Endothelial cell of umbilical vein (primary cell): ENCODE data around the gene TMEM108. TPM values are rescaled to one million over a fixed set of nuclear protein-coding genes. Genes with fewer than 3 reads are reported as not detected.

Source experiments
- BruUV-seq: library from RNA; stranded (reverse); fragments of 400-500 nt; replicated peaks from 2 replicates; lab custom pipeline; 2021; lab: Mats Ljungman, UMichigan
- CTCF ChIA-PET: fragments of 300-600, 350-600 bp; sonication (Branson Sonifier 250); formaldehyde crosslinking; loops from one replicate; lab custom pipeline; 2021; ENCODE audit warnings: antibody characterized with exemption, inconsistent platforms; lab: Charles Lee
- POLR2A ChIA-PET: fragments of 300-600, 350-600 bp; sonication (Branson Sonifier 250); formaldehyde crosslinking; loops from one replicate; lab custom pipeline; 2021; ENCODE audit warnings: antibody characterized with exemption, inconsistent platforms; lab: Charles Lee
- DNase-seq: peaks from one replicate; pipeline ENCODE4 v3.0.0-alpha.2; 2011; ENCODE audit warnings: low read depth, low spot score
- FAIRE-seq: peaks from 2 replicates; lab custom pipeline; 2011; peaks lifted over from hg19 to GRCh38; lab: Jason Lieb, UNC
- H2AFZ ChIP-seq: 2 replicates; pipeline ENCODE4 v1.6.0; 2012; ENCODE audit warnings: low read depth, low read length, control low read depth, inconsistent platforms
- H3K27ac ChIP-seq: 2 replicates; pipeline ENCODE4 v1.5.1; 2011; ENCODE audit warnings: low read depth, mild to moderate bottlenecking, control low read depth, low read length, moderate library complexity; ENCODE audit not compliant: insufficient read depth
- H3K27me3 ChIP-seq, 2 experiments: 2 replicates each; pipeline versions ENCODE4 v1.6.0 to v1.6.1; 2011; ENCODE audit warnings: low read length in 2 of 2, mixed read lengths in 1 of 2; ENCODE audit not compliant: control insufficient read depth in 2 of 2, insufficient read depth in 2 of 2
- H3K36me3 ChIP-seq, 2 experiments: 2 replicates in 1 of 2; 3 replicates in 1 of 2; pipeline ENCODE4 v1.5.1; 2011; ENCODE audit warnings: low read length in 2 of 2, mild to moderate bottlenecking in 1 of 2, moderate library complexity in 1 of 2; ENCODE audit not compliant: control insufficient read depth in 2 of 2, insufficient read depth in 2 of 2; ENCODE audit errors: extremely low read depth in 1 of 2
- H3K4me1 ChIP-seq: 3 replicates; pipeline ENCODE4 v1.5.1; 2011; ENCODE audit warnings: mild to moderate bottlenecking, low read length; ENCODE audit not compliant: control insufficient read depth, insufficient read depth; ENCODE audit errors: extremely low read depth
- H3K4me2 ChIP-seq: 2 replicates; pipeline ENCODE4 v1.6.1; 2011; ENCODE audit warnings: low read length, control low read depth, mixed read lengths; ENCODE audit not compliant: insufficient read depth
- H3K4me3 ChIP-seq, 3 experiments: fragments of 200-600 bp in 1 of 3; sonication (generic), shearing (Covaris generic) in 1 of 3; replicated peaks in 1 of 3; 2 replicates each; pipeline ENCODE4 v1.5.1; 2011 to 2016; ENCODE audit warnings: control low read depth in 3 of 3, low read length in 3 of 3, mild to moderate bottlenecking in 2 of 3, inconsistent platforms in 1 of 3, low read depth in 1 of 3, moderate library complexity in 1 of 3; ENCODE audit not compliant: insufficient read depth in 1 of 3
- H3K79me2 ChIP-seq: 2 replicates; pipeline ENCODE4 v1.6.0; 2012; ENCODE audit warnings: low read length, inconsistent platforms; ENCODE audit not compliant: control insufficient read depth, insufficient read depth
- H3K9ac ChIP-seq: replicated peaks from 2 replicates; pipeline ENCODE3; 2011; ENCODE audit warnings: low read length, control low read depth; ENCODE audit not compliant: insufficient read depth; ENCODE audit errors: extremely low read depth
- H3K9me1 ChIP-seq: replicated peaks from 3 replicates; pipeline ENCODE4 v1.6.0; 2011; ENCODE audit warnings: mild to moderate bottlenecking, low read length; ENCODE audit not compliant: control insufficient read depth, insufficient read depth; ENCODE audit errors: extremely low read depth
- H3K9me3 ChIP-seq: replicated peaks from 2 replicates; pipeline ENCODE4 v1.5.1; 2012; ENCODE audit warnings: low read length, inconsistent platforms; ENCODE audit not compliant: control insufficient read depth, insufficient read depth
- H4K20me1 ChIP-seq: replicated peaks from 2 replicates; pipeline ENCODE3; 2011; ENCODE audit warnings: mild to moderate bottlenecking, low read length; ENCODE audit not compliant: control insufficient read depth, insufficient read depth; ENCODE audit errors: extremely low read depth
- CTCF ChIP-seq, 2 donors: IDR thresholded peaks; 1 replicate in 1 of 2; 2 replicates in 1 of 2; pipeline ENCODE4 v1.5.1; 2011; ENCODE audit warnings: low read length in 2 of 2, mild to moderate bottlenecking in 2 of 2, moderate library complexity in 2 of 2, control low read depth in 1 of 2, inconsistent platforms in 1 of 2, low read depth in 1 of 2; ENCODE audit not compliant: insufficient read depth in 1 of 2; ENCODE audit errors: extremely low read depth in 1 of 2
- EZH2 ChIP-seq: IDR thresholded peaks from 2 replicates; pipeline ENCODE4 v1.6.1; 2012; ENCODE audit warnings: borderline replicate concordance, low read depth, mild to moderate bottlenecking, moderate library complexity, low read length, inconsistent platforms; ENCODE audit not compliant: severe bottlenecking
- FOS ChIP-seq: IDR thresholded peaks from 2 replicates; pipeline ENCODE4 v1.6.1; 2011; ENCODE audit warnings: mild to moderate bottlenecking, low read length, moderate library complexity, borderline replicate concordance; ENCODE audit not compliant: insufficient read depth
- GATA2 ChIP-seq: IDR thresholded peaks from 2 replicates; pipeline ENCODE4 v1.7.0; 2011; ENCODE audit warnings: low read depth, mild to moderate bottlenecking, moderate library complexity, mixed read lengths, low read length; ENCODE audit not compliant: insufficient read length, insufficient read depth
- JUN ChIP-seq: IDR thresholded peaks from 2 replicates; pipeline ENCODE4 v1.6.1; 2011; ENCODE audit warnings: borderline replicate concordance, low read depth; ENCODE audit not compliant: insufficient read length, insufficient read depth
- MAX ChIP-seq: IDR thresholded peaks from 2 replicates; pipeline ENCODE4 v1.6.1; 2011; ENCODE audit not compliant: insufficient read depth, insufficient read length
- MYC ChIP-seq: IDR thresholded peaks from one replicate; pipeline ENCODE4 v1.6.1; 2011; ENCODE audit warnings: mild to moderate bottlenecking, low read depth, low read length
- POLR2A ChIP-seq: IDR thresholded peaks from 2 replicates; pipeline ENCODE4 v1.6.1; 2012; ENCODE audit warnings: low read depth, mild to moderate bottlenecking, control low read depth, low read length
- POLR2AphosphoS5 ChIP-seq: IDR thresholded peaks from 2 replicates; pipeline ENCODE4 v1.6.1; 2012; ENCODE audit warnings: low read depth, mild to moderate bottlenecking, control low read depth, low read length, moderate library complexity; ENCODE audit not compliant: insufficient read depth
- dilution Hi-C: fragments of 300-500 bp; cut with MboI; formaldehyde crosslinking; loops from one replicate; pipeline ENCODE4 v1.15.0; 2019; ENCODE audit warnings: low sequenced_read_pairs; ENCODE audit not compliant: extremely low pct_ligation_motif_present
- intact Hi-C: fragments of 100-400 bp; cut with micrococcal nuclease; formaldehyde crosslinking; loops from one replicate; pipeline ENCODE4 v1.10.0; 2022
- polyA plus RNA-seq, 4 experiments: library from polyadenylated mRNA; depleted of rRNA in 3 of 4; stranded (reverse) in 3 of 4; unstranded in 1 of 4; fragments of >200 nt; gene quantifications; 2 replicates each; pipeline versions ENCODE4 v1.2.1 to v1.2.3, GENCODE V29; 2011 to 2012; ENCODE audit warnings: missing spikeins in 1 of 4
- total RNA-seq: library from RNA; stranded (reverse); gene quantifications from 2 replicates; pipeline ENCODE4 v1.2.3, GENCODE V29; 2021

Gene TMEM108
- total and polyA plus RNA-seq, 2 donors (not counting 3 experiments of a cell fraction or from before 2014, with no cell fraction given): 0.40 to 1.1 TPM

GRCh38 chr3:133054586-133054985 is 16.4 kb downstream of the TMEM108 start:
- no peak overlapping the region for H3K4me3 ChIP-seq
- H3K9ac ChIP-seq: no peak overlapping the region
- no peaks in the 10 kb centered on the region for H4K20me1 ChIP-seq
- ChIA-PET POLR2A (no interaction called here), CTCF (interaction anchor here (1.3 kb wide), 1 partner anchor 13 kb away, joined by 5 read pairs; no protein-coding TSS in a partner anchor)
- no peaks in the 10 kb centered on the region for H3K36me3 ChIP-seq
- BruUV-seq: no TSS peak
- no peaks in the 10 kb centered on the region for H3K9me1 ChIP-seq
- DNase-seq (no peak), FAIRE-seq (no peak)
- intact Hi-C loops (no loop called here), dilution Hi-C loops (no loop called here)
- no peaks in the 10 kb centered on the region for H3K9me3 ChIP-seq
- no peaks in the 10 kb centered on the region for H3K4me1 ChIP-seq
- no peak overlapping the region for H3K4me2 ChIP-seq
- TF ChIP-seq JUN: no peak
- no peak for TF ChIP-seq CTCF (IDR thresholded peaks at IDR 0.05; ENCODE audit: extremely low read depth in 1 of 2, insufficient read depth in 1 of 2, low read depth in 1 of 2, low read length in 2 of 2)
- no peak for TF ChIP-seq EZH2
- no peaks in the 10 kb centered on the region for H3K79me2 ChIP-seq
- peaks cover 0 to 1% of the 10 kb centered on the region in 2 experiments for H3K27me3 ChIP-seq
- H3K27ac ChIP-seq: no peak overlapping the region
- H2AFZ ChIP-seq: no peak overlapping the region

GRCh38 chr3:133055339-133055738 is 17.1 kb downstream of the TMEM108 start:
- no peak overlapping the region for H3K4me2 ChIP-seq
- no peaks in the 10 kb centered on the region for H3K9me3 ChIP-seq
- DNase-seq (no peak), FAIRE-seq (no peak)
- CTCF ChIA-PET: interaction anchor here (1.3 kb wide), 1 partner anchor 14 kb away, joined by 5 read pairs; no protein-coding TSS in a partner anchor
- H3K79me2 ChIP-seq: no peaks in the 10 kb centered on the region
- H3K36me3 ChIP-seq: no peaks in the 10 kb centered on the region
- no TSS peak for BruUV-seq
- peaks cover 0 to 1% of the 10 kb centered on the region in 2 experiments for H3K27me3 ChIP-seq
- no peak for TF ChIP-seq JUN
- TF ChIP-seq GATA2: no peak
- no peak for TF ChIP-seq CTCF (IDR thresholded peaks at IDR 0.05; ENCODE audit: extremely low read depth in 1 of 2, insufficient read depth in 1 of 2, low read depth in 1 of 2, low read length in 2 of 2)
- TF ChIP-seq POLR2AphosphoS5: no peak
- no peak for TF ChIP-seq FOS
- TF ChIP-seq MAX: no peak
- no peak for TF ChIP-seq POLR2A
- no peak for TF ChIP-seq MYC
- TF ChIP-seq EZH2: no peak
- H3K4me1 ChIP-seq: no peaks in the 10 kb centered on the region
- dilution Hi-C loops (no loop called here), intact Hi-C loops (no loop called here)
- no peak overlapping the region for H3K27ac ChIP-seq
- POLR2A ChIA-PET: no interaction called here
- no peak overlapping the region for H3K4me3 ChIP-seq
- H4K20me1 ChIP-seq: no peaks in the 10 kb centered on the region
- H2AFZ ChIP-seq: no peak overlapping the region
- no peak overlapping the region for H3K9ac ChIP-seq
- H3K9me1 ChIP-seq: no peaks in the 10 kb centered on the region
